Measurements from ENCODE around the gene HSPA2. TPM values are rescaled to one million over a fixed set of nuclear protein-coding genes. Genes with fewer than 3 reads are reported as not detected.
"Not testable (repeated sequence)": the region's sequence is repeated elsewhere in the genome, so short reads cannot be mapped to it uniquely, and the experiment has no call there.

The HSPA2 gene
- polyA plus RNA-seq, 2 donors, result 45.4 to 54.8 TPM

DNA sequence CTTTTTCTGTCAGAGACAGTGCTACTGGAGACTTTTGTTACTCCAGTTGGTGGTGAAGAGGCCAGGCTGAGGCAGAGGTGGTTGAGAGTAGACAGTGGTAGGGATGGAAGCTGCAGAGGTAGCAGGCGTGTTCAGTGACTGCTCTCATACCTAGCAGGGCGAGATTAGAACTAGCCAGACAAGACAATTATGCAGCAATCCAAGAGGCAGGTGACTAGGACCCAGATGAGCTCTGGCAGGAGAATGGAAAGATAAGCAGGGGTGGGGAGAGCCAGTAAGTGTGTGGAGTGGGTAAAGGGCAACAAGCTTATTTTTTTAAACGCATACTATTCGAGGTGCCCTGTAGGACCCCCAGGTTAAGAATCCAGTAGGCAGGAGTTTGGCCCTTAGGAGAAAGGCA is 14.0 kb downstream of the HSPA2 start:
- Histone ChIP-seq H3K36me3 (ENCODE audit: control insufficient read depth in 2 of 2, insufficient read depth in 2 of 2, low read length in 1 of 2) (no peaks in the 10 kb centered on the region), H3K4me1 (ENCODE audit: control insufficient read depth in 2 of 2, insufficient read depth in 2 of 2, low read length in 1 of 2) (no peaks in the 10 kb centered on the region), H3K9me3 (ENCODE audit: control insufficient read depth in 2 of 2, insufficient read depth in 1 of 2, low read depth in 1 of 2, low read length in 1 of 2) (no peaks in the 10 kb centered on the region), H3K4me3 (ENCODE audit: low read depth in 1 of 2, low read length in 2 of 2) (no peak overlapping the region), H3K27ac (ENCODE audit: low read depth in 2 of 2, low read length in 1 of 2) (no peak overlapping the region), H3K27me3 (ENCODE audit: control insufficient read depth in 1 of 2, insufficient read depth in 2 of 2, low read length in 2 of 2) (no peaks in the 10 kb centered on the region)
- 67 to 74% methylated on average over 4 of the region's 4 CpGs for WGBS, 2 donors

DNA sequence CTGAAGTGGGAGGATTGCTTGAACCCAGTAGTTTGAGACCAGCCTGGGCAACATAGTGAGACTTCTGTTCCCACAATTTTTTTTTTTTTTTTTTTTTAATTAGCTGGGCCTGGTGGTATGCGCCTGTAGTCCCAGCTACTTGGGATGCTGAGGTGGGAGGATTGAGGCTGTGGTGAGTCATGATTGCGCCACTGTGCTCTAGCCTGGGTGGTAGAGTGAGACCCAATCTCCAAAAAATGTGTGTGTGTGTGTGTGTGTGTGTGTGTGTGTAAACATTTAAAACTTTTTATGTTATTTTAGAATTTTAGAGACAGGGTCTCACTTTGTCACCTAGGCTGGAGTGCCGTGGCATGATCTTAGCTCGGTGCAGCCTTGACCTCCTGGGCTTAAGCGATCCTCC is 16.0 kb downstream of the HSPA2 start:
- WGBS, 2 donors, result 93 to 97% methylated on average over 5 of the region's 5 CpGs
- no peaks in the 10 kb centered on the region for H3K36me3 ChIP-seq (ENCODE audit: control insufficient read depth in 2 of 2, insufficient read depth in 2 of 2, low read length in 1 of 2)

DNA sequence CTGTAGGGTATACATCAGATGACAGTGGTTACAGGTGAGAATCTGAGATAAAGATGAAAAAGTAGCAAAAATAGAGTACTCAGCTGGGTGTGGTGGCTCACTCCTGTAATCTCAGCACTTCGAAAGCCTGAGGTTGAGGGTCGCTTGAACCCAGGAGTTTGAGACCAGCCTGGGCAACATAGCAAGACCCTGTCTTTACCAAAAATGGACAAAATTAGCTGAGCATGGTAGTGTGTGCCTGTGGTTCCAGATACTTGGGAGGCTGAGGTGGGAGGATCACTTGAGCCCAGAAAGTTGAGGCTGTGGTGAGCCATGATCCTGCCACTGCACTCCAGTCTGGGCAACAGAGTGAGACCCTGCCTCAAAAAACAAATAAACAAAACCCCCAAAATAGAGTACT is 17.7 kb downstream of the HSPA2 start:
- not testable (repeated sequence) for H3K27me3 ChIP-seq (ENCODE audit: control insufficient read depth in 1 of 2, insufficient read depth in 2 of 2, low read length in 2 of 2); H3K4me1 ChIP-seq (ENCODE audit: control insufficient read depth in 2 of 2, insufficient read depth in 2 of 2, low read length in 1 of 2); H3K9me3 ChIP-seq (ENCODE audit: control insufficient read depth in 2 of 2, insufficient read depth in 1 of 2, low read depth in 1 of 2, low read length in 1 of 2); H3K36me3 ChIP-seq (ENCODE audit: control insufficient read depth in 2 of 2, insufficient read depth in 2 of 2, low read length in 1 of 2); H3K4me3 ChIP-seq (ENCODE audit: low read depth in 1 of 2, low read length in 2 of 2); H3K27ac ChIP-seq (ENCODE audit: low read depth in 2 of 2, low read length in 1 of 2)
- WGBS, 2 donors, result 93 to 99% methylated on average over 2 of the region's 2 CpGs

More for the DNA sequence above, 16.0 kb downstream of the HSPA2 start:
- no peak overlapping the region for H3K4me3 ChIP-seq (ENCODE audit: low read depth in 1 of 2, low read length in 2 of 2)
- no peak overlapping the region for H3K27ac ChIP-seq (ENCODE audit: low read depth in 2 of 2, low read length in 1 of 2)
- H3K4me1 ChIP-seq (ENCODE audit: control insufficient read depth in 2 of 2, insufficient read depth in 2 of 2, low read length in 1 of 2), result no peaks in the 10 kb centered on the region
- no peaks in the 10 kb centered on the region for H3K9me3 ChIP-seq (ENCODE audit: control insufficient read depth in 2 of 2, insufficient read depth in 1 of 2, low read depth in 1 of 2, low read length in 1 of 2)
- no peaks in the 10 kb centered on the region for H3K27me3 ChIP-seq (ENCODE audit: control insufficient read depth in 1 of 2, insufficient read depth in 2 of 2, low read length in 2 of 2)

DNA sequence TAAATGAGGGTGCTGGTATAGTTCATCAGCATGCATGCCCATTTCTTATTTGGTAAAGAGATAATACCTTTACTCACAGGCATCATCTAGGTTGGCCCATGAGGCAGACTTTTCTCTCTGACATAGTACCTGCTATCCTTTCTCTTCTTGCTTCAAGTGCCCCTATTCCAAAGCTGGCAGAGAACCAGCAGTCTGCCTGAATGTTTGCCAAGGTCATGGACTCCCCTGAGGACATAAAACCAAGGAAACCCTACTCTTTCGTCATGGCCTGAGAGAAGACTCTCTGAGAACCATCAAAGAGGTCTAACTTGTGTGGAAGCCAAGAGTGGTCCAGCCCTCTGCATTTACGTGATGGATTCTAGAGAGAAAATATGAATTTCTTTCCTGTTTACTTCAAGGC is 21.1 kb downstream of the HSPA2 start:
- Histone ChIP-seq H3K9me3 (ENCODE audit: control insufficient read depth in 2 of 2, insufficient read depth in 1 of 2, low read depth in 1 of 2, low read length in 1 of 2) (no peaks in the 10 kb centered on the region), H3K27ac (ENCODE audit: low read depth in 2 of 2, low read length in 1 of 2) (no peak overlapping the region), H3K27me3 (ENCODE audit: control insufficient read depth in 1 of 2, insufficient read depth in 2 of 2, low read length in 2 of 2) (no peaks in the 10 kb centered on the region), H3K4me1 (ENCODE audit: control insufficient read depth in 2 of 2, insufficient read depth in 2 of 2, low read length in 1 of 2) (peaks cover 0 to 5% of the 10 kb centered on the region in 2 donors), H3K36me3 (ENCODE audit: control insufficient read depth in 2 of 2, insufficient read depth in 2 of 2, low read length in 1 of 2) (no peaks in the 10 kb centered on the region), H3K4me3 (ENCODE audit: low read depth in 1 of 2, low read length in 2 of 2) (no peak overlapping the region)
- WGBS, 2 donors, result 65 to 74% methylated on average over 2 of the region's 2 CpGs

DNA sequence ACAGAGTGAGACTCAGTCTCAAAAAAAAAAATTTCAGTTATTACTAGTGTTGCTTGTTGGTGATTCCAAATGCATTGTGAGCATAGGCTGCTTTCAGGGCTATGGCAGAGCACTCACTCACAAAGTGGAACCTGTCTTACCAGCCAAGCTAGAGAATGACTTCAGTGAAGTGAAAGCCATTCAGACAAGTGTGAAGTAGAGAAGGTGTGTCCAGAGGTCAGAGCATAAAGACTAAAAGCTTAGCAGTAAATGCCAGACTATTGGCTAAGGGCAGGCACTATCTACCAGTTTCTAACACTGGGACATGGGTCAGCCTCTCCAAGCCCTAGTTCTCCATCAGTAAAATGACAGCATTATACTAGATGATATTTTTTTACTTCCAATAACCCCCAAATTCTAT is 21.9 kb downstream of the HSPA2 start:
- Histone ChIP-seq H3K27me3 (ENCODE audit: control insufficient read depth in 1 of 2, insufficient read depth in 2 of 2, low read length in 2 of 2) (no peaks in the 10 kb centered on the region), H3K4me3 (ENCODE audit: low read depth in 1 of 2, low read length in 2 of 2) (no peak overlapping the region), H3K4me1 (ENCODE audit: control insufficient read depth in 2 of 2, insufficient read depth in 2 of 2, low read length in 1 of 2) (peaks cover 0 to 5% of the 10 kb centered on the region in 2 donors), H3K9me3 (ENCODE audit: control insufficient read depth in 2 of 2, insufficient read depth in 1 of 2, low read depth in 1 of 2, low read length in 1 of 2) (no peaks in the 10 kb centered on the region), H3K36me3 (ENCODE audit: control insufficient read depth in 2 of 2, insufficient read depth in 2 of 2, low read length in 1 of 2) (no peaks in the 10 kb centered on the region), H3K27ac (ENCODE audit: low read depth in 2 of 2, low read length in 1 of 2) (no peak overlapping the region)

DNA sequence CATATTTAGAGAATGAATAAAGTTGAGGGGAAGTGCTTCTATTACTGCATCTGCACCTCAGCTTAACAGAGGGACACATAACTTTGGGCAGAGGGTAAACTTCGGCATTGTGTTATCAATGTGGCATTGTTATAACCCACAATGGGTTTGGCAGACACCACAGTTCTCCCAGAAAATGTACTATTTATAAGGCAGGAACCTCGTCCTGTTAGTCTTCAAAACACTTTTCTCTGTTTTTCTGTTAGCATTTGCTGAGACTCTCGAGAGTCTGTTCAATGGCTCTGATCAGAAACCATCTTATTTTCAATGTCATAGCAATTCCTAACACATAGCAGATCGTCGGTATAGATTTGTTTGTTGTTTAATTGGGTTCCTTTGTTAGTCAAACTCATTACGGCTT is 23.2 kb downstream of the HSPA2 start:
- Histone ChIP-seq H3K9me3 (ENCODE audit: control insufficient read depth in 2 of 2, insufficient read depth in 1 of 2, low read depth in 1 of 2, low read length in 1 of 2) (no peaks in the 10 kb centered on the region), H3K27me3 (ENCODE audit: control insufficient read depth in 1 of 2, insufficient read depth in 2 of 2, low read length in 2 of 2) (no peaks in the 10 kb centered on the region), H3K4me3 (ENCODE audit: low read depth in 1 of 2, low read length in 2 of 2) (no peak overlapping the region), H3K4me1 (ENCODE audit: control insufficient read depth in 2 of 2, insufficient read depth in 2 of 2, low read length in 1 of 2) (peaks cover 0 to 5% of the 10 kb centered on the region in 2 donors), H3K27ac (ENCODE audit: low read depth in 2 of 2, low read length in 1 of 2) (no peak overlapping the region), H3K36me3 (ENCODE audit: control insufficient read depth in 2 of 2, insufficient read depth in 2 of 2, low read length in 1 of 2) (no peaks in the 10 kb centered on the region)
- 79 to 84% methylated on average over 6 of the region's 6 CpGs for WGBS, 2 donors

DNA sequence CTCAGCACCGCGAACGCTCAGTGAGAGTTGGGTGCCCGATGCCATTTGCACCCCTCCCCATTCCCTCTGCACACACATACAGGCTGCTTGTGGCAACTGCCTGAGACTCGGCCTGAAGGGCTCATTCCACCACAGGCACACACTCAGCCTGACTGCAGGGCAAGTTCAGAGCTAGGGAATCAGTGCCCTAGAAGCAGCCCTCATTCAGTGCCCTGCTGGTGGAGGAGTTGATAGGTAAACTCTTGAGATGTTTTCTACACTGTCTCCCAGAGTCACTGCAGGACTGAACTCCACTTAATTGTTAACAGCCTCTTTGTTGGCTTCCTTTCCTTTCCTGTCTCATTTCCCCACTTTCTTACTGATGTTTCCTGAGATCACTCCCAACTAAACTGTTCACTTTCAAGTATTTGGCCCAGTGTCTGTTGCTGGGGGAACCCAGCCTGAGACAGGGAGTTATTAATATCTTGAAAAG is 26.1 kb downstream of the HSPA2 start:
- H3K9me3 ChIP-seq (ENCODE audit: control insufficient read depth in 2 of 2, insufficient read depth in 1 of 2, low read depth in 1 of 2, low read length in 1 of 2), result no peaks in the 10 kb centered on the region
- H3K27ac ChIP-seq (ENCODE audit: low read depth in 2 of 2, low read length in 1 of 2), result peak overlapping the region in 1 of 2 donors; percentile 11
- no peaks in the 10 kb centered on the region for H3K36me3 ChIP-seq (ENCODE audit: control insufficient read depth in 2 of 2, insufficient read depth in 2 of 2, low read length in 1 of 2)
- H3K4me1 ChIP-seq (ENCODE audit: control insufficient read depth in 2 of 2, insufficient read depth in 2 of 2, low read length in 1 of 2), result peaks cover 0 to 4% of the 10 kb centered on the region in 2 donors
- H3K27me3 ChIP-seq (ENCODE audit: control insufficient read depth in 1 of 2, insufficient read depth in 2 of 2, low read length in 2 of 2), result no peaks in the 10 kb centered on the region
- WGBS, 2 donors, result 78 to 79% methylated on average over 5 of the region's 5 CpGs
- no peak overlapping the region for H3K4me3 ChIP-seq (ENCODE audit: low read depth in 1 of 2, low read length in 2 of 2)

DNA sequence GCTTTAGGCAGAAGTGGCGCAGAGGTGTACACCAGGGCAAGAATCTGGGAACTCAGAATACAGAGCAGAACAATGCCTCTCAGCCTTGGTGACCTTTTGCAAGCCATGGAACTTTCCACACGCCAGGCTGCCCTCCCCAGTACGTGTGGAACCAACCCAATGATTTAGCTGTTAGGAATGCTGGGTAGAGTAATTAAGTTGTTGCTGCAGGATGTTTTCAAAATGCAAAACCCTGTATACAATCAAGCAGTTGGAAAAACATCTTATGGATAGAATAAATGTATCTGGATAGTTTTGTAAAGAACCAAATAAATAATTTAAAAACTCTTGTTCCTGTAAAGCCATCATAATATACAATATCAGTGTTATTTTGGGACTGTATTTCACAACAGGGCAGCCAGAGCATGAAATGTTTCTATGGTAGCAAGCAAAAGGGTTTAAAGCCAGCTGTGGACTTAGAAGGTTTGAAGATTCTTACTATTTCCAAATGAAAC is 28.6 kb downstream of the HSPA2 start:
- H3K36me3 ChIP-seq (ENCODE audit: control insufficient read depth in 2 of 2, insufficient read depth in 2 of 2, low read length in 1 of 2), result no peaks in the 10 kb centered on the region
- H3K4me3 ChIP-seq (ENCODE audit: low read depth in 1 of 2, low read length in 2 of 2), result no peak overlapping the region
- WGBS, 2 donors, result 24 to 56% methylated on average over 3 of the region's 3 CpGs
- no peaks in the 10 kb centered on the region for H3K27me3 ChIP-seq (ENCODE audit: control insufficient read depth in 1 of 2, insufficient read depth in 2 of 2, low read length in 2 of 2)
- peaks cover 0 to 3% of the 10 kb centered on the region in 2 donors for H3K4me1 ChIP-seq (ENCODE audit: control insufficient read depth in 2 of 2, insufficient read depth in 2 of 2, low read length in 1 of 2)
- no peaks in the 10 kb centered on the region for H3K9me3 ChIP-seq (ENCODE audit: control insufficient read depth in 2 of 2, insufficient read depth in 1 of 2, low read depth in 1 of 2, low read length in 1 of 2)
- peak overlapping the region; percentile 6 to 55 for H3K27ac ChIP-seq (ENCODE audit: low read depth in 2 of 2, low read length in 1 of 2)

DNA sequence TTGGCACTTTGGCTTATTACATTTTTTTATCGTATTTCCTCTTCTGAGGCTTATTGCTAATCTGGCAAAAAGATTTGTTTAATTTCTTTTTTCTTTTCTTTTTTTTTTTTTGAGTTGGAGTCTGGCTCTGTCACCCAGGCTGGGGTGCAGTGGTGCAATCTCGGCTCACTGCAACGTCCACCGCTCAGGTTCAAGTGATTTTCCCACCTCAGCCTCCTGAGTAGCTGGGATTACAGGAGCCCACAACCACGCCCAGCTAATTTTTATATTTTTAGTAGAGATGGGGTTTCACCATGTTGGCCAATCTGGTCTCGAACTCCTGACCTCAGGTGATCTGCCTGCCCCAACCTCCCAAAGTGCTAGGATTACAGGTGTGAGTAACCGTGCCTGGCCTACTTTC is 29.1 kb downstream of the HSPA2 start:
- not testable (repeated sequence) for H3K4me1 ChIP-seq (ENCODE audit: control insufficient read depth in 2 of 2, insufficient read depth in 2 of 2, low read length in 1 of 2); H3K4me3 ChIP-seq (ENCODE audit: low read depth in 1 of 2, low read length in 2 of 2); H3K36me3 ChIP-seq (ENCODE audit: control insufficient read depth in 2 of 2, insufficient read depth in 2 of 2, low read length in 1 of 2); H3K27me3 ChIP-seq (ENCODE audit: control insufficient read depth in 1 of 2, insufficient read depth in 2 of 2, low read length in 2 of 2); H3K9me3 ChIP-seq (ENCODE audit: control insufficient read depth in 2 of 2, insufficient read depth in 1 of 2, low read depth in 1 of 2, low read length in 1 of 2)
- H3K27ac ChIP-seq (ENCODE audit: low read depth in 2 of 2, low read length in 1 of 2), result peak overlapping the region; percentile 6 to 42
- 69 to 80% methylated on average over 7 of the region's 7 CpGs for WGBS, 2 donors

DNA sequence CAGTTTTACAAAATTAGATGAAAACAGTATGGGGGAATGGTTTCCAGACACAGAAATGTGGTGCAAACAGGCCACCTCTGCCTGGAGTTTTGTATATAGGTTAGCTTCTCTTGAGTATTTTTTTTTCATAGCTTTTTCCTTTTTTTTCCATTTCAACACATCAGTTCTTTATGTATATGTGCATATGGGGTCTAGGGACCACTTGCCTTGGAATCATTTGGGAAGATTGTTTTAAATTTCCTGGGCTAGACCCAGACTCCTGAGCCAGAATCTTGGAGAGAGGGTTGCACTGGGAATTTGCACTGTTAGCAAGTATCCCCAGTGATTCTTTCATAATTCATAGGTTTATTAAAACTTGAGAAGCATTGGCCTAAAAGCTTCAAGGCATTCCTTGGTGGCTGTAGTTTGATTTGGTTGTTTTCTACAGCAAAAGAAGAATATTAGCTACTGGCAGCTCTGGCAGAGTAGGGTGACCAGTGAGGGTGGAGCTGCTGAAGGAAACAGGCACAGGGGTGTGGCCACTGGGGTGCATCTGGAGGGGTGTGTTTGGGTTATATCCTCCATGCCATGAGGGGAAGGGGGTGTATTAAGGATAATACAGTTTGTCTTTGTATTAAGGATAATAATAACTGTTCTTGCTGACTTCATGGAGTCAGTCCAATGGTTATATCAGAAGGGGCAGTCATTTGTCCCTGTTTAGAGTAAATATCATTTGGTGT is 32.0 kb downstream of the HSPA2 start:
- Histone ChIP-seq H3K27me3 (ENCODE audit: control insufficient read depth in 1 of 2, insufficient read depth in 2 of 2, low read length in 2 of 2) (no peaks in the 10 kb centered on the region), H3K9me3 (ENCODE audit: control insufficient read depth in 2 of 2, insufficient read depth in 1 of 2, low read depth in 1 of 2, low read length in 1 of 2) (no peaks in the 10 kb centered on the region), H3K4me1 (ENCODE audit: control insufficient read depth in 2 of 2, insufficient read depth in 2 of 2, low read length in 1 of 2) (peaks cover 0 to 3% of the 10 kb centered on the region in 2 donors), H3K4me3 (ENCODE audit: low read depth in 1 of 2, low read length in 2 of 2) (no peak overlapping the region), H3K36me3 (ENCODE audit: control insufficient read depth in 2 of 2, insufficient read depth in 2 of 2, low read length in 1 of 2) (no peaks in the 10 kb centered on the region), H3K27ac (ENCODE audit: low read depth in 2 of 2, low read length in 1 of 2) (peak overlapping the region; percentile 47 to 65)

Measured in esophagus (tissue), 2 donors.